ENCODE measurements around the gene DCC.

- no peak for TF ChIP-seq CTCF (IDR thresholded peaks at IDR 0.05)
- TF ChIP-seq EZH2 (IDR thresholded peaks at IDR 0.05; ENCODE audit: borderline replicate concordance, insufficient read depth, low read depth, low read length, poor library complexity, severe bottlenecking), result no peak
Observed at GRCh38 chr18:52363861-52364260, 23.9 kb downstream of the DCC start.

Data from B cell (primary cell).